NK-92 (cell line): Measurements from ENCODE around the gene MRPL19.

Source experiments
- DNase-seq: peaks from one replicate; lab custom pipeline; 2025; ENCODE audit not compliant: unreplicated experiment; lab: John Stamatoyannopoulos, UW

Gene MRPL19

DNA sequence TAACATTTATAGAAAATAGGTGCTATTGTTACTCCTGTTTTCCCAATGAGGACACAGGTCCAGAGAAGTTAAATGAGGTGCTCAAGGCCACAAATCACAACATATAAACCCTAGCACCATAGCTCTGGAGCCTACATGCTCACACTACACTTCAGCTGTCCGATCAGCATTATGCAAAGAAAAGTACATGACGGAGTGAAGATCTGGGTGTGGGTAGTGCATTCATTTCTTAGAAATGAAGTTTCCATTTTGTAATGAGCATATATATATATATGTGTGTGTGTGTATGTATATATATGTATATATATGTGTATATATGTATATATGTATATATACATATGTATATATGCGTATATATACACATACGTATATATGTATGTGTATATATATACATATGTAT is 30.2 kb upstream of the MRPL19 start:
- no peak for DNase-seq

DNA sequence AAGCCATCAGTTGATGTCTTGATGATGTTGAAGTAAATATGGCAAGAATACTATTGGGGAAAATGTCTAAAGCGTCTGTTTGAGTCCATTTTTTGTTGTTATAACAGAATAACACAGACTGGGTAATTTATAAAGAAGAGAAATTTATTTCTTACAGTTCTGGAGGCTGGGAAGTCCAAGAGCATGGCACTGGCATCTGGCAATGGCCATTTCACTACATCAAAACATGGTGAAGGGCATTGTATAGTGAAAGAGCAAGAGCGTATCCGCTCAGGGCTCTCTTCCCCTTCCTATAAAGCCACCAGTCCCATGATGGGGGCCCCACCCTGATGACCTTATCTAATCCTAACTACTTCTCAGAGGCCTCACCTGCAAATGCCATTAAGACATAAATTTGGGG is 29.6 kb upstream of the MRPL19 start:
- no peak for DNase-seq

DNA sequence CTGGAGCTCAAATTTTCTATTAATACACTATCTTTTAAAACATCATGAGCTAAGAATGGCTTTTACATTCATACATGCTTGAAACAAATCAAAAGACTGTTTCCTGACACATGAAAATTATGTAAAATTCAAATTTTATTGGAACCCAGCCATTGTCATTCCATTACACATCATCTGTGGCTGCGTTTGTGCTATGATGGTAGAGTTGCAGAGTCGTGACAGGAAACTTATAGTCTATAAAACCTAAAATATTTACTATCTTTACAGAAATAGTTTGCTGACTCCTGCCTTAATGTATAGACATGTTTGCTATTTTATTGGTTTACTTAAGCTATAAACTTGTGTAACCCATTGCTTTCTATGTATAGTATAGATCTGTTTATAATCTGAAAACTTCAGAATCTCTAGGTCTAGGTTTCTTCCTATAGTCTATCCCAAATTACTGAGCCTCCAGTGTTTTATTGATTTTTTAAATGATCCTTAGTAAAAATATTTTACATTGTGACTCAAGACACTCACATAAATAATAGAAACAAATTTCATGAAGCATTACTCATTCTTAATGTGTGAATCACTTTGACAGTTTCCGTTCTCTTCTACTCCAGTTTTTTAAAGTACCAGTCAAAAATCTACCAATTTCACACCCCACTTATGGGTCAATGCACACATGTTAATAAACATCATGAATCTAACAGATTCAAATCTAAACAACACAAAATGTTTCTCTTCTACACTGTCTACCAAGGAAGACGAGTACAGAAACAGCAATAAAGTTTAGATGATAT is 26.4 kb upstream of the MRPL19 start:
- no peak for DNase-seq

DNA sequence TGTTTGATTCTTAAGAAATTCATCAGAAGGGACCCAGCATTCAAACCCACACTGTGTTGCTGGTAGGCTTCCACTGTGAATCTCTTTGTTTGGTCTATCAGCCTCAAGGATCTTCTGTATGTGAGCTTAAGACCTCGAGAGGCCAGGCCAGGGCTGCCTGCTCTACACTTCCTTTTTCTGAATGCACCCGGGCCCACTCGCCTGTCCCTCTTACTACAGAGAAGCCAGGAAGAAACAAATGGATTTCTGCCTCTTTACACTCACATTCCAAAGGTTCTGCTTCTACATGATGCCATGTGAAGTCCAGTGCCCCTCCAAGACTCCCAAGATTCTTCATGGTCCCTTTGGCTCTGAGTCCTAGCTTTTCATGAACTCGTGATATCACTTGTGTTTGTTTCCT is 25.4 kb upstream of the MRPL19 start:
- DNase-seq = no peak

DNA sequence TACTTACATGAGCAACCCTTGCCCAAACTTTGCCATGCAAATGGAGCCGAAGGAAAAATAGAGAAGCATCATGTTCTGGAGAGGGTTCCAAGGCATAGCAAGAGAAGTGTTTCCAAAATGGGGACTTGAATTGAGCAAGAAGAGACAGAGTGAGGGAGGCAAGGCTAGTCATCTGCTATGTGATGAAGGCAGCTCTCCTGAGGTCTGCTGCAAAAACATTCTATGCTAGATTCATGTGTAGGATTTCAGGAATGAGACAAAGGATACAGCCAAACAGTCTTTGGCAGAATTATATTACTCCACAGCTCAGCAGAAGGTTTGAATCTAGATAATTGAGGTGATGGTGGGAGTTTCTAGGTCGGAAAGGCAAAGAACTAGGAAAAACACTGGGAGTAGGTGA is 24.1 kb upstream of the MRPL19 start:
- DNase-seq = no peak

DNA sequence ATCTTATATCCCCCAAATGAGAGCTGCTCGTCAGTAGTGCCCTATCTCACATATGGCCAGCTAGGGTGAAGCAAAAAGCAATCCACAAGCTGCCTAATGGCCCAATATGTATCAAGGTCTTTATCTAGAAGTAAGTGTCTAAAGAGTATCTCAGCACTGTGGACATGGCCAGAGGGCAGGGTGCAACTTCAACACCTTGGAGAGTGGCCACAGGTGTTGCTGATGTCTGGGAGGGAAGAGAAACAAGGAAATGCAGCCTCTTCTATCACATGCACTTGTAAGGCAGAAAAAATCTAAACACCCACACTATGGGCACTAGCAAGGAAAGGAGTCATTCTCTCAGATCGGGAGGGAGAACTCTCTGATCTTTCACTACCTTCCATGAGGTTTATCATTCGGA is 23.7 kb upstream of the MRPL19 start:
- DNase-seq = no peak

DNA sequence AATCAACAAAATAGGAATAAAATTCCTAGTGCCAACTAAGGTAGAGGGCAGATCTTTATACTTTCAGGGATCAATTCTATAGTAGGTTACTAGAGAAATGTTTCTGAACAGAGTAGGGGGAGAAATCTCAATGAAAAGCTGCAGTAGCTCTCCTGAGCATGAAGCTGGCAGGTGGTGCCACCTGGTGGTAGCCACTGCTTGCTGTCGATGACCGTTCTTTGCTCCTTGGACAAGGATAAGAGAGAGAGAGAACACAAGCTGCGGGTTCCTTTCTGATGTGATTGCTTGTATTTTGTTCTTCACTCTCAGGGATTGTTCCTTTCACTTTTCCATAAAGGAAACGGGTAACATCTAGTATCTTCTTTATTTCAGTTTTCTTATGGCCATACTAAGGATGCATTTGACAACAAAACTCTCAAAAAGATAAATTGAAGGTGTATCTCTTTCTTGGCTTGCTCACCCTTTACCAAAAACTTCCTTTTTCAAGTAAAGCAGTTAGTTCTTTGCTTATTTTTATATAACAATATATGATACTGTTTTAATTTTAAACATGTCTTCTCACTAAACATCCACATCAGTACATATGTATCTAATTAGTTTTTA is 18.6 kb upstream of the MRPL19 start:
- DNase-seq = no peak

DNA sequence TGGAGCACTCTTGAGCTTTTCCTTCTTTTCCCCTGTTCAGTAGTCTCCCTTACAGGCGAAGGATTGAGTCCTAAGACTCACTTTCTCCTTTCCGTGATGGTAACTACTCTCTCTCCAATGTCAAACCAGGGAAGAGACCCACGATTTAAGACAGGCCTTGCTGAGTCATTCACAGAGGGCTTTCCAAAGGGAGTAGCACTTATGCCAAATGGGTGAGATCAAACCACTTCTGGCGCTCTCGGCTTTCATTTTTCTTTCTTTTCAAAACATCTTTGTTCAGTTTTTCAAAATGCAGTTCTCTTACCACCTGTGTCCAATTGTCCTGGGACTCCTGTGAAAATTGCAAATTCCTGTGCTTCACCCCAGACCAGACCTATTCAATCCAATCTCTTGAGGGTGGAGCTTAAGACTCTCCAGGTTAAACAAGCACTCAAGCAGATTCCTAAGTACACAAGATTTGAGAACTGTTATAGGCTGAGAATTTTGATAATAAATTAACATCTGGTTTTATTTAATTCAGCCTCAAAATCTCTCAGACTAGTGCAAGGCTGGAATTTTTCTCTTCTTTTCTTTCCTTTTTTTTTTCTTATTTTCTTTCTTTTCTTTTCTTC is 14.4 kb upstream of the MRPL19 start:
- no peak for DNase-seq

DNA sequence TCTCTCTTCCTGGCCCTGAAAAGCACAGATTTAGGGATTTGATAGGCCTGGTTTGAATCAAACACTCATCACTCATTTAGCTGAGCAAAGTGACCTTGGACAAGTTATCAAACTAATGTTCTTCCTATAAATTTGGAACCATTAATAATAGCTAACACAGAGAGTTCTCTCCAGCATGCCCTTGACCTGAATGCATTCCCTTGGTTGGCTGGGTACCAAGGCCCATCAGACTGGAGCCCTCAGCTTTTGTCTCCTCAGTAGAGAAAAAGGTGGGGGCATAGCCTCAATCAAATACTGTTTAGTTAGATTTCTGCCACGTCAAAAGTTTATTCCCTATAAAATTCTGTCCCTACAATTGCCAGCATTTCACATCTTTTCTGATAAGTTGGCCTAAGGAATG is 13.8 kb upstream of the MRPL19 start:
- no peak for DNase-seq

DNA sequence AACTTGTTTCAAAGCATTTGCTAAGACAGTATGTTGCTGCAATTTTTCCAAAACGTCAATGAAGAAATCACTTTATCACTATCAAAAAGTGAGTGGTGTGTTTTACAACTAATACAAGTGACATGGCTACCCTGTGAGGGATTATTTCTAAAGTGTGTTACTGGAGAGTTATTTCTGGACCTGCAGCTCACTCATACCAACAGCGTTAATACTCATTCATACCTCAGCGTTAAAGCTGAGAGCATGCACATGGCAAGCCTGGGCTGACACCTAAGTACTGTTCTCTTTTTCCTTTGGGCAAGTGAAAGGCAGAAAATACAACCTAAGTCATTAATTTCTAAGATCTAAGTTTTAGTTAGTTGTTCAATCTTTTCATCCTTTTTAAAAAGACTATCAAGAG is 13.0 kb upstream of the MRPL19 start:
- DNase-seq = no peak

DNA sequence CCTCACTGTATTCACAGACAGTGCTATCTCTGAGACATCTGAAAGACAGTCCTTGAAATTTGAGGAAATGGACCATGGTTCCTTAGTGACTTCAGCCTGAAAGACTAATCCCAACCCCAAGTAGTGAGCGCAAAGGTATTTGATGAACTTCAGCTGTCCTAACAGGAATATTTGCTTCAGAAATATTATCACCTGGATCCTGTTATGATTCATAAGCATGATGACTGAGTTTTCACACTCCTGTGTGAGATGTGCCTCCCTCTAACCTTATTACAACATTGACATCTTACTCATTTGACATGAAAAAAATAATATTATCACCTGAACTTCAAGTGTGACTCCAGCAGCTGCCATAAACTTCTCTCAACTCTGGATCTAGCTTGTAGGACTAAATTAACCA is 11.6 kb upstream of the MRPL19 start:
- DNase-seq = no peak

DNA sequence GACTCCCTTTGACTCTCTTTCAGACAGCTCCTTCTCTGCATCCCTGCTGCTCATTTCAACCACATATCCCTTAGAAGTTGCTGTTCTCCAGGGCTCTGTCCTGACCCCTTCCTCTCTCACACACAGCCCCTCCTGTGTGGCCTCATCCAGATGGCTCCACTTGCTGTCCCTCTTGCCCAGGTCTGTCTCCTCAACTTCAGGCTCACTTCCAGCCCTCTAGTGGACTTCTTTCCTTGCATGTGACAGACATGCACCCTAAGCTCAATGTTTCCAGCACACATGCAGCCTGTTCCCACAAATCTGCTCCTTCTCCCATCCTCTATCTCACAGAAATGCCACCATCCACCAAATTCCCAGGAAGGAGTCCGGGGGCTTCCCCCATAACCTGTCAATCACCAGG is 9.0 kb upstream of the MRPL19 start:
- DNase-seq = no peak

DNA sequence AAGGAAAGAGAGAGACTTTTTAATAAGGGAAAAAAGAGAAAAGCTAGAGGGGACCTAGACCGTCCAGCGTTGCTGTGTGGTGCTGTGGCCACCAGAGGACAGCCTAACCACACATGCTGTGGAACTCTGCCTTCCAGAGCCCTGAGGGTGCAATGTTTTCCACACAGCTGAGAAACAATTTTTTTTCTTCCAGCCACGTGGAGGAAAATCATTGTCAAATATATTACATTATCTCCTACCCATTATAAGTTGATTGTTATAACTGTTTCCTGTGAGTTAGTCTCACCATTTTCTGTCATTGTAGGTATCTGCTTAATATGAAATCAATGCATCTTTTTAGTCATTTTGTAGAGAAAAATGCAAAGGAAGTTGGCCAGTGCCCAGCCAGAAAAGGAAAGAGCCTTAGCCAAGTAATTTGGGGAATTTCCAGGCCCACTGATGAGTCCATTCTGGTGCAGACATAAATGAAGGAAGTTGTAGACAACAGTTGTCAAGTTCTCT is 5.9 kb upstream of the MRPL19 start:
- no peak for DNase-seq

DNA sequence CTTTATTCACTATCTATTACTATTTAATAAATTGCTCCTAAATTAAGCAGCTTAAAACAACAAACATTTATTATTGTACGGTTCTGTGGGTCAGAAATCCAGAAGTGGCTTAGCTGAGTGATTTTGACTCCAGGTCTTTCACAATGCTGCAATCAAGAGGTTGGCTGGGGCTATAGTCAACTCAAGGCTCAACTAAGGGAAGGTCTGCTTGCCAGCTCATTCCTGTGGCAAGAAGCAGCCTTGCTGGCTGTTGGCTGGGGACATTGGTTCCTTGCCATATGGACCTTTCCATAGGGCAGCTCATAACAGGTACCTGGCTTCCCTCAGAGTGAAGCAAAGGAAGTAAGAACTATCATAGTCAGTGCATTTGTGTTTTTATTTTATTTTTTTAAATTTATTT is 5.0 kb upstream of the MRPL19 start:
- no peak for DNase-seq

DNA sequence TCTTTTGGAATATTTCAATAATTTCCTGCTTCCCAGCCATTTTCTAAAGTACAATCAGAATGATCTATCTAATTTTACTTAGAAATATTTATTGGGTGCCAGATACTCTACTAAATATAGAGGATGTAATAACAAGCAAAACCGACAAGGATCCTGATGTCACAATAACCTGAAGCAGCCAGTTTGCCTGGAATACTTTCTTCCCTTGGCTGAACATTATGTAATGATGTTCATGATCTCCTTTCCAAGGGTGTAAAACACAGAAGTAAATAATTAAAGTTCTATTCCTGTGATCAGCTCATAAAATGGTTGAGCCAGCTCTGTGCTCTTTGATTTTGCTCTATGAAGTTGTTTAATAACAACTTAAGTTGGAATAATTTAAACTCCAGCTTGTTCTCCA is 2.6 kb upstream of the MRPL19 start:
- no peak for DNase-seq

DNA sequence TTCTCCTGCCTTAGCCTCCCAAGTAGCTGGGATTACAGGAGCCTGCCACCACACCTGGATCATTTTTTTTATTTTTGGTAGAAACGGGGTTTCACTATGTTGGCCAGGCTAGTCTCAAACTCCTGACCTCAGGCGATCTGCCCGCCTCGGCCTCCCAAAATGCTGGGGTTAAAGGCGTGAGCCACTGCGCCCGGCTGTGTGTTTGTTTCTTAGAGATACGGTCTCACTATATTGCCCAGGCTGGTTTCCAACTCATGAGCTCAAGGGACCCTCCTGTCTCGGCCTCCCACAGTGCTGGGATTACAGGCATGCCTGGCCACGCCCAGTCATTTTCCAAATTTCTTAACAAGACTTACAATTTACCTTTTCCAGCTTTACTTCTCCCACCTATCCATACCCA is 940 bp upstream of the MRPL19 start:
- no peak for DNase-seq

DNA sequence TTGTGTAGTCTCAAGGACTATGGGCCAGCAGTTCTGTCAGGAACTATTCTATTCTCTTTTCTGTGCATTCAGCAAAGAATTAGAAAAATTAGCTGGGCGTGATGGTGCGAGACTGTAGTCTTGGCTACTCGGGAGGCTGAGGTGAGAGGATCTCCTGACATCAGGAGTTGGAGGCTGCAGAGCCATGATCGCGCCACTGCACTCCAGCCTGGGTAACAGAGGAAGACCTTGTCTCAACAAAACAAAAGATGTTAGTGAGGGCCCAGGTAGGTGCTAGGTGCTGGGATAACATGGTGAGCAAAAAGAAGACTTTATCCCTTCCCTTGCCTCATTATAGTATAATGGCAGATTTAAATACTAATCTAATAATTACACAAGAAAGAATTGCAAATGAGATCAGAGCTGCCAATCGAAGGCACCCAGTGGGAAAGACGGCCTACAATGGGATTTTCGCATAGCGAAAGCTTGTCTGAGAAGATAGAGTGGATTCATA is 447 bp upstream of the MRPL19 start:
- DNase-seq = no peak

DNA sequence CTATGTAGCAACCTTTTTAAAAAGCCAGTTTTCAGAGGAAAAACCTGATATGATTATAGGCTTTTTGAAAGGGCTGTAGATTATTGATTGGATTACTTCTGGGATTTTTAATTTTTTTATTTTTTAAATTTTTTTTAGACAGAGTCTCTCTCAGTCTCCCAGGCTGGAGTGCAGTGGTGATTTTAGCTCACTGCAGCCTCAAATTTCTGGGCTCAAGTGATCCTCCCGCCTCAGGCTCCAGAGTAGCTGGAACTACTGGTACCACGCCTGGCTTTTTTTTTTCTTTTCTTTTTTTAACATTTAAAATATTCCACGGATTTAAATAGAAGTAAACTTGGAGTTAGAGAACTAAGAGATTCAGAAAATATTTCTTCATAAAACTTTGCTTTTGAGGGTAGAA is 1.2 kb downstream of the MRPL19 start:
- no peak for DNase-seq

DNA sequence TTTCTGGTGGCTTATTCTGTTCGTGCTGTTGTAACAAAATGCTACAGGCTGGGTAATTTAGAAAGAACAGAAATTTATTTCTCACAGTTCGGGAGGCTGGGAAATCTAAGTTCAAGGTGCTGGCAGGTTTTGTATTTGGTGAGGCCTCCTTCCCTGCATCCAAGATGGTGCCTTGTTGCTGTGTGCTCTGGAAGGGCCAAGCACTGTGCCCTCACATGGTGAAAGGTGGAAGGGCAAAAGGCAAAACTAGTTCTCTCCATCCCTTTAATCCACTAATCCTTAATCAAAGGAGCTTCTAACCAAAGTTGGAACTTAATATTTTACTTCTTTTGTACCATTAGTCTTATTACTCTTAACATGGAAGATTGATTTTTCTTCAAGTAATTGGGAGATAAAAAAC is 7.4 kb downstream of the MRPL19 start:
- no peak for DNase-seq

DNA sequence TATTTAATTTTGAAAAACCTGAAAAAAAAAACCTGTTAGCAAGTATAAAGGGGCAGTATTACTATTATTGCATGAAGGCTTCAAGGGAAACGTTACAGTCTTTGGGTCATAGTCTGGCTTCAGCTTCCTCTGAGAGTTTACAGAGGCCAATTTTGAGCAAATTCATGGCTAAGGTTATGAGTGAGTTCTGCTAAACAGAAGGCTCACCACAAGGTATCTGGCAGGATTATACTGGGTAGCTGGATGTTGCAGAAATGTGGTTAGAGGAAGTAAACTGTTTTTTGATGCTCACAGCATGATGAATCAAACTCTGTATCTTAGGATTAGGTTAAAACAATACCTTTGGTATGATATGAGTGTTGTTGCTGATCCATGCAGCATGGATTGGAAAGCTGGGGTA is 9.3 kb downstream of the MRPL19 start:
- DNase-seq = no peak

DNA sequence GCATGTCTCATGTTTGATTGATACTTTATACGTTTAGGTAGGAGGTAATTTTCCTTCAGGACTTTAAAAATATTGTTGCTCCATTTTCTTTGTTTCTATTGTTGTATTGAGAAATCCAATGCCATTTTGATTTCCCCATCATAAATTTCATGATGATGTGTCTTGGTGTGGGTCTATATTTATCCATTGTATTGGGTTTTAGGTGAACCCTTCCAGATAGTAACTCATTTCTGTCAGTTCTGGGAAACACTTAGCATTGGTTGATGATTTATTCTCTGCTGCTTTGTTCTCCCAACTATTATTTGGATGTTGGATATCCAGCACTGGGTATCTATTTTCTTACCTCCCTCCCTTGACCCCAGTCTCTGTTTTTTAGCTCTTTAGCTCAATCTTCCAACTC is 10.0 kb downstream of the MRPL19 start:
- DNase-seq = no peak

DNA sequence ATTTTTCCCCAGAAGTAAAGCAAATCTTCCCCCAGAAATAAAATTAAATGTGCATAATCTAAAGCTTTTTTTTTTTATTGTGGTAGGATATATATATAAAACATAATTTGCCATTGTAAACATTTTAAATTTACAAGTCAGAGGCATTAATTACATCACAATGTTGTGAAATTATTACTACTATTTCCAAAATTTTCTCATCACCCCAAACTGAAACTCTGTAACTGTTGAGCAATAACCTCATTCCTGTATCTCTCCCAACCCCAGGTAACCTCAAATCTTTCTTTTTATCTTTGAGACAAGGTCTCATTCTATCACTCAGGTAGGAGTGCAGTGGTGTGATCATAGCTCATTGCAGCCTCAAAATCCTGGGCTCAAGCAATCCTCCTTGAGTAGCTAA is 11.2 kb downstream of the MRPL19 start:
- no peak for DNase-seq
